Raji (cell line): Measurements from ENCODE around the gene CAMTA1.

Experiments used
- POLR2A ChIP-seq: IDR thresholded peaks from 2 replicates; pipeline ENCODE4 v1.6.1; 2011; ENCODE audit warnings: low read depth, low read length, control low read depth; ENCODE audit not compliant: insufficient read depth

The CAMTA1 gene

GRCh38 chr1:7664893-7665250 lies 879.6 kb downstream of the CAMTA1 start:
- no peak for TF ChIP-seq POLR2A

DNA sequence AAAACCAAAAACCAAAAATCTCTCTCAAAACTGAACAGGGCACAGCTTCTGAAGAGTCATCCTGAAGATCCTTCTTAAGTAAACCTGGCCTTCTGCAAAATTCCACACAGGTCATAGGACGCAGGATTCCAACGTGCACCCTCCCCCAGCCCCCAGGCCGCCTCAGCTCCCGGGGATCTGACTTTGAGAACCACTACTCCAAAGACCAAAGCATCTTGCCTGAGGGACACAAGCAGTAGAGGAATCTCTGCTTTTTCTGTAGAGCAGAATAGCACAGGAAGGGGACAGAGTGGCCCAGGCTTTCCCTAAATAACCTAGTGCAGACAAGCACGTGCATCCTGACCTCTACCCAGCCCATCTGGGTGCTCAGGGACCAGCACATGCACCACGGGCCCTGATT lies 881.0 kb downstream of the CAMTA1 start:
- no peak for TF ChIP-seq POLR2A

DNA sequence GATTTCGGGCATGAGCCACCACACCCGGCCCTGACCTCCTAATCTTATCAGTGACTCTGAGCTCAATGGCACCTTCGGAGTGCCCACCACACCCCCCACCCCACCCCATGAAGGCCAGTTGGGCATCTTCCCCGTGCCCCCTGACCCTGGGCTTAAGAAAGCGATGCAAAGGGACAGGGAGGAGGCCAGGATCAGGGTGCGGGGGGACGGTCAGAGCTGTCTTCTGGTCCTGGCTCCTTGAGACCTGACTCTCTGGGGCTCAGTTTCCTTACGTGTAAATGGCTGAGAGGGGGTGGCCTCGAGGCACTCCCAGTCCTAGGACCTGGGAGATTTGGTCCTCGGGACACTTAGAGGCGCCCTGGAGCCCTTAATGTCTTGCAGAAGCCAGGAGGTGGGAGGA lies 881.9 kb downstream of the CAMTA1 start:
- no peak for TF ChIP-seq POLR2A

GRCh38 chr1:7667625-7668218 lies 882.5 kb downstream of the CAMTA1 start:
- TF ChIP-seq POLR2A = no peak

DNA sequence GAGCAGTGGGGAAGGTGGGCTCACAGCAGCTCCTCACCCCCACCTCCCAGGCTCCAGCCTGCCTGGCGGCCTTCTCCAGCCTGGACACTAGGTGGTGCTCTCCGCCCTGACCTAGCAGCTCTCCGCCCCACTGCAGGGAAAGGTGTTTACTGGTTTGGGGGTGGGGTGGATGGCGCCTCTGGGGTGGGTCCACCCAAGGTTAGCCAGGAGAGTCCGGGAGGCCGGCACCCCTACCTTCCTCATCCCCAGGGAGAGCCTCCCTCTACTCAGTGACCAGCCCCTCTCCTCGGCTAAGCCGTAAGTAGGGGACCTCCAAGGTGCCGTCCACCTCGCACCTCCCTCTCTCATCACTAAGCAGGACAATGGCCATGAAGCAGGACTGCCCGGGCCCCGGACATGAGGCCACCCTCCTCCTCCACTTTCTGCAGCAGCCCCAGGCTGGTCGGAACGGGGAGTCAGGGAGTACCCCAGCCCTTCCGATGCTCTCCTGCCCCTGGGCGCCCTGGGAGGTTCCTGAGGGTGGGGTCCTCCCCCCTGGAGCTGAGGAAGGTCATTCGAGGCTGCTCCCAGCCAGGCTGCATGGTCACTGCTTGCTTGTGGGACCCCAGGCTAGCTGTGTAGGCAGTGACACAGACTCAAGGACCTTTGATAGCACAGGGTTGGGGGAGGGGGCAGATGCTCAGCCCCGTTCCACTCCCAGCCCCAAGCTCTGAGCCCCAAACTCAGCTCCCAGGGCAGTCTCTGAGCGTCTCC lies 884.5 kb downstream of the CAMTA1 start:
- TF ChIP-seq POLR2A = no peak

GRCh38 chr1:7670334-7671145 lies 885.3 kb downstream of the CAMTA1 start:
- no peak for TF ChIP-seq POLR2A

GRCh38 chr1:7671146-7671465 lies 885.9 kb downstream of the CAMTA1 start:
- TF ChIP-seq POLR2A = no peak

DNA sequence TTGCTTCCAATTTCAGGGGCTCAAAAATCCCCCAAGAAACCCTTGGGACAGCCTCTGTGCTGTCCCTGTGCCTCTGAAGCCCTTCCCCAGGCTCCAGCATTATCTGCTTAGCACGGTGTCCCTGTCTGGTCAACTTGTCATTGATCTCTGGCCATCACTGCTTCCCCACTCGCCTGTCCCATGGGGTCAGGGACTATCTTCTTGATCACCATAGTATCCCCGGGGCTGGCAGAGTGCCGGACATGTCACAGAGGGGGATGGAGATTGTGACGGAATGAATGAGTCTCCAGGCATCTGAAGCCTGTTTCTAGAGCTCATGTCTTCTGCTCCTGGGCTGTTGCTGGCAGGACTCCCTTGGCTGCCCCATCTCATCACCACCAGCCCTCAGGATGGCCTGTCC lies 886.4 kb downstream of the CAMTA1 start:
- no peak for TF ChIP-seq POLR2A

DNA sequence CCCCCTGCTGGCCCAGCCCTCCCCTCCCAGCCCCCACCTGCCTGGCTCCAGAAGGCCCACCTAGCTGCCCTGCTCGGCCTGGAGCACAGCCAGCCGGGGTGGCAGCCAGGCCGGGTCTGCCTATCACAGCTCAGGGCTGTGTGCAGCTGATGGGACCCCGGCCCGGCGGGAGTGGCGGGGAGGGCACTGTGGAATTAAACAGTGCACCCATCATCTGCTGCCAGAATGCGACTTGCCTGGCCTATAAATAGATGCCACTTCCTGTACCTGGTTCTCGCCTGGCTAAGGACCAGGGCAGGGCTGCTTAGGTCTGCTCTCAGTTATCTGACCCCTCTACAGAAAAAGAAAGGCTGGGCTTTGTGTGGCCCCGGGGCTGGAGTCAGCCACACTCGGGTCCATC lies 887.6 kb downstream of the CAMTA1 start:
- TF ChIP-seq POLR2A = no peak

- TF ChIP-seq POLR2A = no peak
These were observed 889.7 kb downstream of the CAMTA1 start for GRCh38 chr1:7674972-7675371.

- no peak for TF ChIP-seq POLR2A
These were observed 890.4 kb downstream of the CAMTA1 start for GRCh38 chr1:7675431-7676273.

DNA sequence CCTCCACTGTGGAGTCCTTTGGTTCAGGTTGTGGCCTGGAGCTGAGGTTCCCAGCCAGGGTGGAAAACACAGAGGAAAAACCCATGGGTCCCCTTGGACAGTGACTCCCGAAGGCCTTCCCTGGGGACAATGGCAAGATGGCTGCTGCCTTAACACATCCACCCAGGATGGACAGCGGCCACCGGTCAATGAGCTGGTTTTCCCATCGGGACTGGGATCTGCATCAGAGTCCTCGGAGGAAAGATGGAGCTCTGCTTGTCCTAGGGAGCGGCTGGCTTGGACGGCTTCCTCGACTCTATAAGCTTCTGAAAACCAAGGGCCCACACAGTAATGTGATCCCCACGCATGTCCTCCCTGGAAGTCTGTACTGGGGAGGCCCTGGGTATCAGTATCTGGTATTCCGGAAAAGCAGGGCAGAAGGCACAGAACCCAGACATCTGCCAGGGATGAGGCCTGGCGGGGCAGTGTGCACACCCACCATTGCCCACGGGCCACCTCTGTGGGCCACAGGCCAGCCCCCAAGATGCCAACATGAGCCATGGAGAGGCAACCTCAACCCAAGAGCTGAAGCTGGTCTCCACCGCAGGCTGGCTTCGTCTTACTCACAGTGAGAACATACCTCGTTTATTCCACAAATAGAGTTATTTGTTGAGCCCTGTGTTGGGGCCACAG lies 891.2 kb downstream of the CAMTA1 start:
- TF ChIP-seq POLR2A = no peak

DNA sequence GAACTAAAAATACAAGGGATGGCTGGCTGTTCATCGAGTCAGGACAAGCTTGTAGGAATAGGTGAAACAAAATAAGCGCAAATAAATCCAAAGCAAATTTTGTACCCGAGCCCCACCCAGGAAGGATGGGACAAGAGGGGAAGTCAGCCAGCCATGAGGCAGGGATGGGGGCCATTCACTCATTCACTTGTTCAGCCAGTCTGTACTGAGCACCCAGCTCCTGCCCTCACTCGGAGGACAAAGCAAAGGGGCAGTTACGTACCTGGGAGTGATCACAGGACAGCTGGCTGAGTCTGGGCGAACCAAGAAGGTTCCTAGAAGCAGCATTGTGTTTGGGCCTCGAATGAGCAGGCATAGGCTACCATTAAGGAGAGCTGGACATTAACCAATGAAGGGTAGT lies 891.9 kb downstream of the CAMTA1 start:
- TF ChIP-seq POLR2A = no peak

- TF ChIP-seq POLR2A = no peak
These were observed 892.6 kb downstream of the CAMTA1 start for GRCh38 chr1:7677815-7678214.
